AG04450 (cell line): ENCODE measurements around the gene DUSP16. TPM values are rescaled to one million over a fixed set of nuclear protein-coding genes. Genes with fewer than 3 reads are reported as not detected.
"Not testable (repeated sequence)": the region's sequence is repeated elsewhere in the genome, so short reads cannot be mapped to it uniquely, and the experiment has no call there.

ENCODE experiments used
- CTCF ChIA-PET: fragments of 300-600, 350-600 bp; formaldehyde crosslinking; extraction: SDS; loops from one replicate; lab custom pipeline; 2022; ENCODE audit warnings: antibody characterized with exemption, inconsistent platforms; lab: Charles Lee
- POLR2A ChIA-PET: fragments of 350-600 bp; formaldehyde crosslinking; extraction: SDS; loops from one replicate; lab custom pipeline; 2021; ENCODE audit warnings: antibody characterized with exemption, inconsistent platforms; lab: Yijun Ruan, JAX
- DNase-seq: peaks from one replicate; pipeline ENCODE4 v3.0.0-alpha.2; 2011; ENCODE audit warnings: low read depth, low spot score
- H3K27ac ChIP-seq: one replicate; pipeline ENCODE4 v1.5.1; 2012; ENCODE audit warnings: low read depth, low read length, control low read depth
- H3K27me3 ChIP-seq: one replicate; pipeline ENCODE4 v1.6.0; 2012; ENCODE audit warnings: low read length; ENCODE audit not compliant: control insufficient read depth, insufficient read depth
- H3K4me3 ChIP-seq: 2 replicates; pipeline ENCODE4 v1.5.1; 2011; ENCODE audit warnings: mild to moderate bottlenecking, low read depth, low read length, control low read depth
- H3K9me3 ChIP-seq: 2 replicates; pipeline ENCODE4 v1.5.1; 2012; ENCODE audit warnings: low read length; ENCODE audit not compliant: control insufficient read depth, insufficient read depth
- polyA plus RNA-seq: library from polyadenylated mRNA; depleted of rRNA; stranded (reverse); fragments of >200 nt; gene quantifications from 2 replicates; pipeline ENCODE4 v1.2.3, GENCODE V29; 2011
- TF ChIP-seq, protein P1 (sequence below): IDR thresholded peaks from 2 replicates; pipeline ENCODE4 v1.5.1; 2011; ENCODE audit warnings: low read depth, low read length, control low read depth, inconsistent platforms

The DUSP16 gene
- polyA plus RNA-seq, 1 experiment = 12.8 TPM

DNA sequence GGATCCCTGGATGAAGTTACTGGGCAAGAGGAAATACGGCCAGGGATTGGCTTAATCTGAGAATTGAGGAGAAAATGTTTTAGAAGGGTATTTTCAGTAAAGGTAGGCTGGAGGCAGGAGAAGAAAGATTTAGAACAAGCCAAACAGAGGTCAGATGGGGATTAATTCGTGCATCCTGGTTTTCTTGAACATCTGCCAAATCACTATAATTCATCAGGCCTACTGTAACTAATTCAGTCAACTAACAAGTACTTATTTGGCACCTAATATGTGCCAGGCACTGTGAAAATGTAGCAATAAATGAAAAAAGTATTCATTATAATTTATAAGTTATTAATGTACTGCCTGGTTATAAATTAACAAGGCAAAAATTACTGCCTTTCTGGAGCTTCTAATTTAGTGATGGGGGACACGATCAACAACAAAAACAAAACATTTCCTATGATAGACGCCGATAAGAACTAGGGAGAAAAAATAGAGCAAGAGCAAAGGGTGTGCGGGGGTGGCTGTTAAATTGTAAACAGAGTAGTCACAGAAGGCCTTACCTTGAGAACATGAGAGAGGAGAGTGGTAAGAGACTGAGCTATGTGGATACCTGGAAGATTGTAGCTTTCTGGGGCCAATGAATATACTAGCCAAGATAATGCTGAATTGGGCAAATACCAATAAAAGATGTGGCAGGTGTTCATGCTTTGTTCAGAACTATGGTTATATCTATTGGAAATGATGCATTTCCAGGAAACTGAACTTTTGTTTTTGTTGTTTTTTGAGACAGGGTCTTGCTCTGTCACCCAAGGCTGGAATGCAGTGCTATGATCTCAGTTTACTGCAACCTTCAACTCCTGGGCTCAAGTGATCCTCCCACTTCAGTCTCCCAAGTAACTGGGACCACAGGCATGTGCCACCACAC lies 34.0 kb downstream of the DUSP16 start:
- H3K4me3 ChIP-seq = no peak overlapping the region
- CTCF ChIA-PET = no interaction called here
- DNase-seq = no peak
- no peaks in the 10 kb centered on the region for H3K9me3 ChIP-seq
- no peaks in the 10 kb centered on the region for H3K27me3 ChIP-seq
- POLR2A ChIA-PET = no interaction called here
- TF ChIP-seq, protein P1, sequence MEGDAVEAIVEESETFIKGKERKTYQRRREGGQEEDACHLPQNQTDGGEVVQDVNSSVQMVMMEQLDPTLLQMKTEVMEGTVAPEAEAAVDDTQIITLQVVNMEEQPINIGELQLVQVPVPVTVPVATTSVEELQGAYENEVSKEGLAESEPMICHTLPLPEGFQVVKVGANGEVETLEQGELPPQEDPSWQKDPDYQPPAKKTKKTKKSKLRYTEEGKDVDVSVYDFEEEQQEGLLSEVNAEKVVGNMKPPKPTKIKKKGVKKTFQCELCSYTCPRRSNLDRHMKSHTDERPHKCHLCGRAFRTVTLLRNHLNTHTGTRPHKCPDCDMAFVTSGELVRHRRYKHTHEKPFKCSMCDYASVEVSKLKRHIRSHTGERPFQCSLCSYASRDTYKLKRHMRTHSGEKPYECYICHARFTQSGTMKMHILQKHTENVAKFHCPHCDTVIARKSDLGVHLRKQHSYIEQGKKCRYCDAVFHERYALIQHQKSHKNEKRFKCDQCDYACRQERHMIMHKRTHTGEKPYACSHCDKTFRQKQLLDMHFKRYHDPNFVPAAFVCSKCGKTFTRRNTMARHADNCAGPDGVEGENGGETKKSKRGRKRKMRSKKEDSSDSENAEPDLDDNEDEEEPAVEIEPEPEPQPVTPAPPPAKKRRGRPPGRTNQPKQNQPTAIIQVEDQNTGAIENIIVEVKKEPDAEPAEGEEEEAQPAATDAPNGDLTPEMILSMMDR = no peak
- no peak overlapping the region for H3K27ac ChIP-seq

DNA sequence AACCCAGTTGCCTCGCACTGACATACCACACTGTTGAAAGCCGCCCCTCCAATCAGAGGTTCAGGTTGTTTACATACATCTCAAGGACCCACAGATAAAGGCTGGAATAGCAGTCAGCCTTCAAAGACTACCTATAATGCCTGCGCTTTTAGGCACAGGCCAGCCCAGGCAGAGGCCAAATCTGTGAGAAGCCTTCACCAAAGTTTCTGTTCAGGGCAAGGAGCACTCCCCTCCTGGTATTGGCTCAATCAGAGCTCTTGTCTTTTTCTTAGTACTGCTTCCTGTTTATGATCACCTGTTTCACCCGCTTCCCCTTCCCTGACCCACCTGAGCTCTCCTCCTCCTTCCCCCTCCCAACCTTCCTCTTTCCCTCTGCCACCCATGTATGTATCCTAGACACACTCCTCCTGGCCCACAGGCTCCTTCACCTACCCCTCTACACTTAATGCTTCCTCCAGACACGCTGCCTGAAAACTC lies 34.8 kb downstream of the DUSP16 start:
- no peaks in the 10 kb centered on the region for H3K9me3 ChIP-seq
- H3K4me3 ChIP-seq = no peak overlapping the region
- H3K27me3 ChIP-seq = no peaks in the 10 kb centered on the region
- H3K27ac ChIP-seq = no peak overlapping the region
- TF ChIP-seq, protein P1 = no peak
- POLR2A ChIA-PET = no interaction called here
- no peak for DNase-seq
- CTCF ChIA-PET = no interaction called here

DNA sequence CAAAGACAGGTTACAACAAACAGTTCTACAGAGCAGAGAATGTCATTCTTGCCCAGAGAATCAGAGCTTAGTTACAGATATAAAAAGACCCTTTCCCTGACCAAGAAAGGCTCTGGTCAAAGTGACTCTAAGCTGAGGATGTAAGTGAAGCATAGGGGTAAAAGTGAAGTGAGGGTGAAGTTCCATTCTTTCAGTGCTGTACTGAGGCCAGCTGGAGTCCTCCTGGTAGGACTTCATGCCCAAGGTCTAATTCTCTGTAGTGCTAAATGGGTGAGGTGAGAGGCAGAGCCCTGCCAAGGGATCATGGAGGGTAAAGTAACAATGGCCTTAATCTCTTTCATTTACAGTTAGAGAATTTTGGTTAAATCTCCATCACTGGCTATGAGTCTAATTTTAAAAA lies 38.5 kb downstream of the DUSP16 start:
- H3K9me3 ChIP-seq = no peaks in the 10 kb centered on the region
- DNase-seq = no peak
- H3K27me3 ChIP-seq = no peaks in the 10 kb centered on the region
- POLR2A ChIA-PET = no interaction called here
- H3K4me3 ChIP-seq = no peak overlapping the region
- no peak overlapping the region for H3K27ac ChIP-seq
- TF ChIP-seq, protein P1 = no peak
- CTCF ChIA-PET = no interaction called here

DNA sequence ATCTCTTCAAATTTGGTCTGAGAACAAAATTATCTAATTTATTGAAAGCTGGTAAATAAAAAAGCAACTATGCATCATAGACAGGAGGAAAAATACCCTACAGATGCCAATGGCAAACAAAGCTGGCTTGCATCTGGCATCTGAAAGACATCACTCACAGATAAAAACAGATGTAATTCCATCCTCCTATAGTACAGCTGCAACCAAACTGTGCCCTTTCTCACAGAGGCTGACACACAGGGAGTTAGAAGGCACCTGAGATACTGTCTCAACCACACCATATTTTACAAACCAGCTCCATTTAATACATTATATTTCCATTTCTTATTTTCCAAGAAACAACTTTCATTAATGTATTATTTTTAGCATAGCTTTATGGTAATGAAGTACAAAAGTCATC lies 39.4 kb downstream of the DUSP16 start:
- no peak for DNase-seq
- H3K9me3 ChIP-seq = no peaks in the 10 kb centered on the region
- no peak overlapping the region for H3K27ac ChIP-seq
- ChIA-PET POLR2A (no interaction called here), CTCF (interaction anchor here (1.0 to 1.3 kb wide), 2 partner anchors 13 to 148 kb away, joined by 3 to 4 read pairs; no protein-coding TSS in a partner anchor)
- TF ChIP-seq, protein P1 = no peak
- H3K27me3 ChIP-seq = no peaks in the 10 kb centered on the region
- no peak overlapping the region for H3K4me3 ChIP-seq

DNA sequence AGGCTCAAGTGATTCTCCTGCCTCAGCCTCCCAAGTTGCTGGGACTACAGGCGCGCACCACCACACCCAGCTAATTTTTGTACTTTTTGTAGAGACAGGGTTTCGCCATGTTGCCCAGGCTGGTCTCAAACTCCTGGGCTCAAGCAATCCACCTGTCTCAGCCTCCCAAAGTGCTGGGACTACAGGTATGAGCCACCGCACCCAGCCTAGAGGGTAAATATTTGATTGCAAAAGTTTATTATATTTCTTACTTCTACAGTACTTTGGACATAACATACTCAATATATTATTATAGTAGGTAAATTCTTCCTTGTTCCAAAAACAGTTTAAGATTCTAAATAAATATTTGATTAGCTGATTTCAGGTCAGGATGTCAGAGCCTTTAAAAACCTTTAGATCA lies 40.0 kb downstream of the DUSP16 start:
- H3K27me3 ChIP-seq, H3K9me3 ChIP-seq, POLR2A ChIA-PET, H3K4me3 ChIP-seq, DNase-seq, H3K27ac ChIP-seq: not testable (repeated sequence)
- CTCF ChIA-PET = interaction anchor here (1.0 to 1.3 kb wide), 2 partner anchors 13 to 148 kb away, joined by 3 to 4 read pairs; no protein-coding TSS in a partner anchor
